Body of pancreas (tissue), 4 donors: Measurements from ENCODE around the gene SASH3. TPM values are rescaled to one million over a fixed set of nuclear protein-coding genes. Genes with fewer than 3 reads are reported as not detected.

Source experiments
- ATAC-seq: fragments of 150-250 bp; one replicate; pipeline ENCODE4 v1.9.1; 2016
- DNase-seq, 4 donors: peaks; one replicate each; pipeline ENCODE4 v3.0.0-alpha.2; 2019
- H3K27ac ChIP-seq, 4 donors: fragments of 200-600 bp; sonication (generic); 1 replicate in 3 of 4; 2 replicates in 1 of 4; pipeline versions ENCODE4 v1.5.1 to v1.6.1; 2016 to 2019; ENCODE audit warnings: mild to moderate bottlenecking in 1 of 4, mixed read lengths in 1 of 4, moderate library complexity in 1 of 4
- H3K27me3 ChIP-seq, 2 donors: fragments of 200-600 bp; sonication (generic); one replicate each; pipeline ENCODE4 v1.6.0; 2016; ENCODE audit warnings: mild to moderate bottlenecking in 1 of 2
- H3K36me3 ChIP-seq, 2 donors: fragments of 200-600 bp; sonication (generic); replicated peaks in 1 of 2; 2 replicates each; pipeline ENCODE4 v1.5.1; 2016; ENCODE audit warnings: low read depth in 2 of 2; ENCODE audit not compliant: insufficient read depth in 1 of 2
- H3K4me1 ChIP-seq: fragments of 200-600 bp; sonication (generic); one replicate; pipeline ENCODE4 v1.6.0; 2016
- H3K4me3 ChIP-seq, 2 donors: fragments of 200-600 bp; sonication (generic); 1 replicate in 1 of 2; 2 replicates in 1 of 2; pipeline ENCODE4 v1.5.1; 2016 to 2019
- H3K9me3 ChIP-seq, 3 donors: fragments of 200-600 bp; sonication (generic); 1 replicate in 2 of 3; 2 replicates in 1 of 3; pipeline ENCODE4 v1.5.1; 2016
- POLR2A ChIP-seq, 3 donors: fragments of 450-650 bp; IDR thresholded peaks; one replicate each; pipeline ENCODE4 v1.6.1; 2016; ENCODE audit warnings: antibody characterized with exemption in 3 of 3, mild to moderate bottlenecking in 2 of 3
- WGBS, 2 donors: methylation state at CpG; one replicate each; pipeline ENCODE4 v1.1.5; 2017; 5-methylcytosine and 5-hydroxymethylcytosine counted together
- intact Hi-C: fragments of 100-400 bp; cut with DNase I; formaldehyde crosslinking; loops from one replicate; pipeline ENCODE4 v1.15.1; 2023
- total RNA-seq, 2 donors: library from RNA; depleted of rRNA; stranded (reverse); fragments of >200 nt; gene quantifications; one replicate each; pipeline ENCODE4 v1.1.0, GENCODE V29; 2016
- TF ChIP-seq, protein P1 (sequence below), 7 experiments: fragments of 450-650 bp in 4 of 7; fragments of 200-600 bp in 3 of 7; sonication (generic) in 3 of 7; IDR thresholded peaks; one replicate each; pipeline ENCODE4 v1.5.1; 2016 to 2019; ENCODE audit warnings: antibody characterized with exemption in 7 of 7

Gene SASH3
- total RNA-seq, 2 donors from 2014 or later: 3.6 TPM

DNA sequence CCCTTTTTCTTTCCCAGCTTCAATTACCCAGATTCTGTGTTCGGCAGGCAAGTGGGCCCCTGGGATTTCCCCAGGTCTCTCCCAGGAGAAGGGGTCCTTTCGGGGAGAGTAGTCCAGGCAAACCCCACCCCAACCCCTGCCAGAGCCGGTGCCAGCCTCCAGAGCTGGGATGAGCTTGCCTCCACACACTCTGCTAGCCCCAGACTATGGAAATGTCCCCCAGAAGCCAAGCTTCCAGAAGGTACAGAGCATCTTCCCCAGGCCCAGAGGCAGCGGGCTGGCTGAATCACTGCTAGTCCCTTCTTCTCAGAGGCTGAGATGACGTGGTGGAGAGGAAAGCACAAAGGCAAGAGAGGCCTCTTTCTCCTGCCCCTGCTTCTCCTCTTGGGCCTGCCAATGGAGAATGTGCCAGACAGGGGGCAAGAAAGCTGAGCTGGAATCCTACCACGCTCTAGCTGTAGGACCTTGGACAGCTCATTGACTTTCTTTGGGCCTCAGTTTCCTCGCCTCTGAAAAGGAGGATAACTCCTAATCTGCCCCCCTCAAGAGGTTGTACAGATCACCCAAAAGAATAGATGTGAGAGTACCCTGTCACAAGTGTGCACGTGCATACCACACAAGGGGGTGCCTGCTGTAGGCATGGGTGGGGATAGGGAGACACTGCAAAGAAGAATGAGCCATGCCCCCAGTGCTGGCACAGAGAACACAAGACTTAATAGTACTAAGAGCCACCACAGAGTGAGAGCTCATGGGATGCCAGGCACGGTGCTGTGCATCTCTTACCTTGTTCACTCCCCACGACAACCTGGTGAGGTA, 2.1 kb downstream of the SASH3 start:
- WGBS, 2 donors: 71 to 80% methylated on average over 2 to 9 of the region's 10 CpGs
- ATAC-seq (no peak), DNase-seq (no peak)
- Histone ChIP-seq H3K4me1 (no peaks in the 10 kb centered on the region), H3K4me3 (no peak overlapping the region), H3K9me3 (no peaks in the 10 kb centered on the region), H3K36me3 (no peaks in the 10 kb centered on the region), H3K27ac (no peak overlapping the region), H3K27me3 (no peaks in the 10 kb centered on the region)
- no peak for TF ChIP-seq POLR2A (IDR thresholded peaks at IDR 0.05)
- TF ChIP-seq, protein P1, sequence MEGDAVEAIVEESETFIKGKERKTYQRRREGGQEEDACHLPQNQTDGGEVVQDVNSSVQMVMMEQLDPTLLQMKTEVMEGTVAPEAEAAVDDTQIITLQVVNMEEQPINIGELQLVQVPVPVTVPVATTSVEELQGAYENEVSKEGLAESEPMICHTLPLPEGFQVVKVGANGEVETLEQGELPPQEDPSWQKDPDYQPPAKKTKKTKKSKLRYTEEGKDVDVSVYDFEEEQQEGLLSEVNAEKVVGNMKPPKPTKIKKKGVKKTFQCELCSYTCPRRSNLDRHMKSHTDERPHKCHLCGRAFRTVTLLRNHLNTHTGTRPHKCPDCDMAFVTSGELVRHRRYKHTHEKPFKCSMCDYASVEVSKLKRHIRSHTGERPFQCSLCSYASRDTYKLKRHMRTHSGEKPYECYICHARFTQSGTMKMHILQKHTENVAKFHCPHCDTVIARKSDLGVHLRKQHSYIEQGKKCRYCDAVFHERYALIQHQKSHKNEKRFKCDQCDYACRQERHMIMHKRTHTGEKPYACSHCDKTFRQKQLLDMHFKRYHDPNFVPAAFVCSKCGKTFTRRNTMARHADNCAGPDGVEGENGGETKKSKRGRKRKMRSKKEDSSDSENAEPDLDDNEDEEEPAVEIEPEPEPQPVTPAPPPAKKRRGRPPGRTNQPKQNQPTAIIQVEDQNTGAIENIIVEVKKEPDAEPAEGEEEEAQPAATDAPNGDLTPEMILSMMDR (IDR thresholded peaks at IDR 0.05): no peak
- intact Hi-C loops: no loop called here

DNA sequence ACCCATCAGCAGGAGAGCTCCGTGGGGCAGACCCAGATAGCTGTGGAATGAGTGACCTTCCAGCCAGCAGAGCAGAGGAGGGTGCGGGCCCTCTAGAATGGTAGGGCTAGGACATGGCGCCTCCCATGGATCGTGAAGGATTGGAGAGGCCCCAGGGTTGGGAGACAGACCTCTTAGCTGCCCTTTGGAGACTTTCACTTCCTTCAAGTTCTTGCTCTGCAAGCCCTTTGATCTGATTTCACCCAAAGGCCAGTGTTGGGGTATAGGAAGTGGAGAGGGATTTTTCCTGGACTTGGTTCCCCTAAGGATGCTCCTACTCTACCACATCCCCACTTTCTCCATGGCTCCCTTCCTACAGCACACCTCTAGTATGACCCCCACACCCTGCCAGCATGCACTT, 3.0 kb downstream of the SASH3 start:
- Histone ChIP-seq H3K27me3 (no peaks in the 10 kb centered on the region), H3K27ac (no peak overlapping the region), H3K9me3 (no peaks in the 10 kb centered on the region), H3K36me3 (no peaks in the 10 kb centered on the region), H3K4me3 (no peak overlapping the region), H3K4me1 (no peaks in the 10 kb centered on the region)
- 75% methylated on average over 4 of the region's 4 CpGs; no CpG with 5 or more reads in 1 of the 2 donors for WGBS, 2 donors
- intact Hi-C loops: no loop called here
- ATAC-seq: no peak
- DNase-seq: no peak
- TF ChIP-seq POLR2A (IDR thresholded peaks at IDR 0.05): no peak
- TF ChIP-seq, protein P1 (IDR thresholded peaks at IDR 0.05): no peak

DNA sequence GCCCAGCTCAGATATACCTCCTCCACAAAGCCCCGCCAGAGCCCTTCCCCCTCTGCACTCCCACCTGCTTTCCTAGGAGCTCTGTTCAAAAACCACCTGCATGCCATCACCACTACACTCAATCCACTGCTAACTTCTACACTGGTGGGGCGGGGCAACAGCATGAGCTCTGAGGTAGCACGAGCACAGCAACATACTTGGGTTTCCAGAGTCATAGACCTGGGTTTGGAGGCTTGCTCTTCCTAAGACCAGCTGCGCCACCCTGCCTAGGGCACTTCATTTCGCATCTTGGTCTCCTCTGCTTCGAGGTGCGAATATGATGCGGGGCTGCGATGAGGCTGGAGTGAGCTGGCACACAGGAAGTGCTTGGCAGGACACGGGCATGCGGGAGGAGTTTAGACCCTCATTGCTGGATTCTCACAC, 3.6 kb downstream of the SASH3 start:
- Histone ChIP-seq H3K4me3 (no peak overlapping the region), H3K27ac (no peak overlapping the region)
- no peak for DNase-seq

DNA sequence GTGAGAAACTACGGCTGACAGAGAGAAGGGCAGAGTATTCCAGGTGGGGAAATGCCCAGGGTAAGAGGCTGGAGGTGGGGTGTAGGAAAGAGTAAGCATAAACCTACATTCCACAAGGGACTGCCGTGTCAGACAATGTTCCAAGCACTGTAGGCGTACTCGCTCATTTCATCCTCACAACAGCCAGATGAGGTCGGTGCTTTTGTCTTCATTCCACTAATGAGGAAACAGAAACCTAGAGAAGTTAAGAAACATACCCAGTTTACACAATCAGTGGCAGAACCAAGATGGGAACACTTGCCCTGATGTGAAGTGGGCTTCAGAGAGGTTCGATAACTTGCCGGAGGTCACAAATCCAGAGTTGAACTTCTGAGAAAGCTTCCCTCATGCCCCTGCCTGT, 4.6 kb downstream of the SASH3 start:
- ATAC-seq: no peak
- no peaks in the 10 kb centered on the region for H3K9me3 ChIP-seq
- H3K27ac ChIP-seq: no peak overlapping the region
- intact Hi-C loops: no loop called here
- H3K27me3 ChIP-seq: no peaks in the 10 kb centered on the region
- no peak overlapping the region for H3K4me3 ChIP-seq
- 49 to 70% methylated on average over 7 of the region's 7 CpGs for WGBS, 2 donors
- TF ChIP-seq POLR2A (IDR thresholded peaks at IDR 0.05): no peak
- TF ChIP-seq, protein P1 (IDR thresholded peaks at IDR 0.05): no peak
- no peak for DNase-seq
- H3K4me1 ChIP-seq: no peaks in the 10 kb centered on the region
- no peaks in the 10 kb centered on the region for H3K36me3 ChIP-seq

More for the DNA sequence above, 3.6 kb downstream of the SASH3 start:
- intact Hi-C loops: no loop called here
- 74 to 75% methylated on average over 6 to 11 of the region's 11 CpGs for WGBS, 2 donors
- no peaks in the 10 kb centered on the region for H3K36me3 ChIP-seq
- no peak for ATAC-seq
- H3K4me1 ChIP-seq: no peaks in the 10 kb centered on the region
- no peak for TF ChIP-seq POLR2A (IDR thresholded peaks at IDR 0.05)
- TF ChIP-seq, protein P1 (IDR thresholded peaks at IDR 0.05): no peak
- no peaks in the 10 kb centered on the region for H3K27me3 ChIP-seq
- no peaks in the 10 kb centered on the region for H3K9me3 ChIP-seq
